AG04449 (cell line): ENCODE results near the gene TNFSF8.

ENCODE experiments used
- CTCF ChIA-PET: fragments of 350-600 bp; formaldehyde crosslinking; extraction: SDS; loops from one replicate; lab custom pipeline; 2021; ENCODE audit warnings: antibody characterized with exemption; lab: Yijun Ruan, JAX
- POLR2A ChIA-PET: fragments of 400-600, 350-600 bp; formaldehyde crosslinking; extraction: SDS; loops from one replicate; lab custom pipeline; 2020; ENCODE audit warnings: antibody characterized with exemption, inconsistent platforms; lab: Yijun Ruan, JAX
- DNase-seq: peaks from one replicate; pipeline ENCODE4 v3.0.0-alpha.2; 2010; ENCODE audit warnings: low read depth, low spot score
- H3K4me3 ChIP-seq: 2 replicates; pipeline ENCODE4 v1.5.1; 2011; ENCODE audit warnings: low read depth, mild to moderate bottlenecking, control low read depth, low read length
- TF ChIP-seq, protein P1 (sequence below): IDR thresholded peaks from one replicate; pipeline ENCODE4 v1.5.1; 2011; ENCODE audit warnings: mild to moderate bottlenecking, moderate library complexity, low read length, control low read depth, inconsistent platforms; ENCODE audit not compliant: insufficient read depth; ENCODE audit errors: missing control alignments

The TNFSF8 gene, protein sequence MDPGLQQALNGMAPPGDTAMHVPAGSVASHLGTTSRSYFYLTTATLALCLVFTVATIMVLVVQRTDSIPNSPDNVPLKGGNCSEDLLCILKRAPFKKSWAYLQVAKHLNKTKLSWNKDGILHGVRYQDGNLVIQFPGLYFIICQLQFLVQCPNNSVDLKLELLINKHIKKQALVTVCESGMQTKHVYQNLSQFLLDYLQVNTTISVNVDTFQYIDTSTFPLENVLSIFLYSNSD

DNA sequence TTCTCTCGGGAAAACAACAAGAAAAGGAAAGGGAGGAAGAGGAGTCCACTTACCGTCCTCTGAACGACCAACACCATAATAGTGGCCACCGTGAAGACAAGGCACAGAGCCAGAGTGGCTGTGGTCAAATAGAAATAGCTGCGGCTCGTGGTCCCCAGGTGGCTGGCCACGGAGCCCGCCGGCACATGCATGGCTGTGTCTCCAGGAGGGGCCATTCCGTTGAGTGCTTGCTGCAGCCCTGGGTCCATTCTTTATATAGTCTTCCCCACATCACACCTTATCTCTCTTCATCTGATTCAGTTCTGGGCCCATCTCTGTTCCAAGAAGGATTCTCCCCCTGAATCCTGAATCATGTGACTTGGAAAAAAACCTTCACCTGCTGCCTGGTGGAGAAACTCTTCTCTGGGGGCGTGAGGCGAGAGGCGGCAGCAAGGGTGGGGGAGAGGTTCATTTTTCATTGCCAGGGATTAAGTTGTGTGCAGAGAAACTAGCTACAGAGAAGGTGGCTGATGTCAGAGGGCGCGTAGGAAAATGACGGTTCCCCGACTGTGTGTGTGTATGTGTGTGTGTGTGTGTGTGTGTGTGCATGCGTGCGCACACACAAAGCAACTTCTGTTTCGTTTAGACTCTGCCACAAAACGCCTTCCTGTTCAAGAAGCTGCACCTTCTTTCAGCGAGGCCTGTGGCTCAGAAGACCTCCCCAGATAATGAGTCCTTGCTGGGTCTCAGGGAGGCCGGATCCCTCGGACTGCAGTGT is at the start of gene TNFSF8:
Gene TNFSF8, minus strand, starts transcription at position 536 of the 757 bp plus-strand sequence. Its CDS starts 288 bp downstream, at position 248.
- no peak within 1 kb of the TSS for H3K4me3 ChIP-seq
- ChIA-PET CTCF (no interaction called here), POLR2A (no interaction called here)
- TF ChIP-seq, protein P1, sequence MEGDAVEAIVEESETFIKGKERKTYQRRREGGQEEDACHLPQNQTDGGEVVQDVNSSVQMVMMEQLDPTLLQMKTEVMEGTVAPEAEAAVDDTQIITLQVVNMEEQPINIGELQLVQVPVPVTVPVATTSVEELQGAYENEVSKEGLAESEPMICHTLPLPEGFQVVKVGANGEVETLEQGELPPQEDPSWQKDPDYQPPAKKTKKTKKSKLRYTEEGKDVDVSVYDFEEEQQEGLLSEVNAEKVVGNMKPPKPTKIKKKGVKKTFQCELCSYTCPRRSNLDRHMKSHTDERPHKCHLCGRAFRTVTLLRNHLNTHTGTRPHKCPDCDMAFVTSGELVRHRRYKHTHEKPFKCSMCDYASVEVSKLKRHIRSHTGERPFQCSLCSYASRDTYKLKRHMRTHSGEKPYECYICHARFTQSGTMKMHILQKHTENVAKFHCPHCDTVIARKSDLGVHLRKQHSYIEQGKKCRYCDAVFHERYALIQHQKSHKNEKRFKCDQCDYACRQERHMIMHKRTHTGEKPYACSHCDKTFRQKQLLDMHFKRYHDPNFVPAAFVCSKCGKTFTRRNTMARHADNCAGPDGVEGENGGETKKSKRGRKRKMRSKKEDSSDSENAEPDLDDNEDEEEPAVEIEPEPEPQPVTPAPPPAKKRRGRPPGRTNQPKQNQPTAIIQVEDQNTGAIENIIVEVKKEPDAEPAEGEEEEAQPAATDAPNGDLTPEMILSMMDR = no peak
- no peak for DNase-seq

DNA sequence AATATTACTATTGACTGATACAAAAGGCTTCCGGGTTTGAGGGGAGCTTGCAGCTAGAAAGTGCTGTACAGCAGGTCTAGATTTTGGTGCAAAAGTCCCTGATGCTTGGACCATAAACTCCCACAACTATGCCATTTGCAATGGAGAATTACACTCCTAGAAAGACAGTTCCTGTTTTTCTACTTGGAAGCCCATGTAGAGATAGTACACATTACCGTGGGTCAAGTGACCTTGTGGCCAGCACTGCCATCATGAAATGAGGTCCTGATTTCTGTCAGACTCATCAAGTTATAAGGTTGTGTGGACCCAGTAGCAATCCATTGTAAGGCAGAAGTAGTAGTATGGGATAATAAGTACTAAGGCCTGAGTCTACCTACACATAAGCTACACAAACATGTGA is 42.8 kb upstream of the TNFSF8 start:
- CTCF ChIA-PET = interaction anchor here (1.1 kb wide), 1 partner anchor 12 kb away, joined by 3 read pairs; no protein-coding TSS in a partner anchor
- TF ChIP-seq, protein P1 = no peak
- no peak overlapping the region for H3K4me3 ChIP-seq
- no peak for DNase-seq
- POLR2A ChIA-PET = no interaction called here

DNA sequence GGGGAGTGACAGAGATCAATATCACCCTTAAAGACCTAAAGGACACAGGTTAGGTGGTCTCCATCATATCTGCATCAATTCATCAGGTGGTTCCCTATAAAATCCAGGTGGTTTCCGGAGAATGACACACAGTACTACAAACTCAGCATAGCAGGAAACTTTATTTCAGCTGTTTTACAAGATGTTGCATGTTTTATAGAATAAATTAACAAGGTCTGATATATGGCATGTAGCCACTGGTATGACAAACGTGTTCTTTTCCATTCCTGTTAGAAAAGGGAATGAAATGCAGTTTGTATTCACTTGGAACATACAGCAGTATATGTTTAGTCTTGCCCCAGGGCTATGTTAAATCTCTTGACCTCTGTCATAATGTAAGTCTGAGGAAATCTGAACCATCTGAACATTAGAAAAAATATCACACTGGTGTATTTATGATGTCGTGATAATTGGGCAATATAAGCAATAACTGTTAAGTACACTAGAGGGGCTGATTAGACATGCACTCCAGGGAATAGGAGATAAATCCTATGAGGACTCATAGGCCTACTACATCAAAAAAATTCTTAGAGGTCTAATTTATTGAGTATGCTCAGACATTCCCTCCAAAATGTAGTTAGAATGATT is 42.2 kb upstream of the TNFSF8 start:
- no peak for DNase-seq
- ChIA-PET POLR2A (no interaction called here), CTCF (interaction anchor here (1.1 to 2.2 kb wide), 3 partner anchors 42 to 291 kb away, joined by 5 to 7 read pairs (median 6); partner anchors contain the start of gene TEX48)
- H3K4me3 ChIP-seq = no peak overlapping the region
- TF ChIP-seq, protein P1 = no peak

DNA sequence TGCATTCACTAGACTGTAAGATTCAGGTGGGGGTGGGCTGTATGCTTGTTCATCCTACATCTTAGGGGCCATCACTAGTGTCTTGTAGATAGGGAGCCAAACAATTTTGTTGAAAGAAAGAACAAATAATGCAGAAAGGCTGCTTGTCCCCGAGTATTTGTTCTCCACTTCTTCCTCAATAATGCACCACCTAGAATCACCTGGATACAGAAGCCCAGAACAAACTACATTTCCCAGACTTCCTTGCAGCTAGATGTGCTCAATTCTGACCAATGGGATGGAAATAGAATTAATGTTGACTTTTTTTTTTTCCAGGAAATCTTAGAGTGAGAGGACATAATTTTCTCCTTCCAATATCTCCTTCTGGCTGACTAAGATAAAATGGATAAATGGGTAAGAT is 38.9 kb upstream of the TNFSF8 start:
- H3K4me3 ChIP-seq = no peak overlapping the region
- CTCF ChIA-PET = interaction anchor here (0.8 to 1.9 kb wide), 4 partner anchors 8 to 288 kb away, joined by 3 to 6 read pairs (median 4); no protein-coding TSS in a partner anchor
- TF ChIP-seq, protein P1 = no peak
- POLR2A ChIA-PET = no interaction called here
- DNase-seq = no peak

DNA sequence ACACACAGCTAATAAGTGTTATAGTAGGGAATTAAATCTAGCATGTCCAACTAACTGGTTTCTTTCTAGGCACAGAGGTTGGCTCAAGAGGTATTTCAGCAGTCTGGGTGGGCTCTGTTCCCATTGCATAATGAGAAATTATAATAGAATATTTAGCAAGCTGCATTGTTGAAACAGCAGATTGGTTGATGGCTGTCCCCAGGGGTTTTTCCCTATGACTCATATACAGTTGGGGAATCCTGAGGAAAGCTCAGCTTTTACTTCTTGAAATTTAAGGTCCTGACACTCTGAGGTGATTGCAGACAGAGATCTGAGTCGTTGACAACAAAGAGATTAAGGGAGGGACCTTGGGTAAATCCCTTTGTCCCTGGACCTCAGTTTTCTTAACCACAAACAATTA is 38.3 kb upstream of the TNFSF8 start:
- POLR2A ChIA-PET = no interaction called here
- no peak for DNase-seq

More for the DNA sequence above, 38.3 kb upstream of the TNFSF8 start:
- H3K4me3 ChIP-seq = no peak overlapping the region
- TF ChIP-seq, protein P1 = no peak
- CTCF ChIA-PET = interaction anchor here (0.8 to 1.9 kb wide), 3 partner anchors 9 to 288 kb away, joined by 3 to 6 read pairs (median 5); no protein-coding TSS in a partner anchor
